K562 (cell line): ENCODE data around the gene SLC44A5.

ENCODE experiments used
- AFF4 ChIP-seq: sonication (generic); formaldehyde crosslinking; IDR thresholded peaks from 2 replicates; pipeline ENCODE4 v1.8.0; 2023; ENCODE audit warnings: mild to moderate bottlenecking, missing genetic modification reagents
- ATF3 ChIP-seq, 2 experiments: fragments of 450-650 bp in 1 of 2; sonication (generic) in 1 of 2; formaldehyde crosslinking in 1 of 2; IDR thresholded peaks in 1 of 2; conservative IDR thresholded peaks in 1 of 2; 2 replicates each; pipeline versions ENCODE4 v1.6.1 to v1.8.1; 2016 to 2023; ENCODE audit warnings: mild to moderate bottlenecking in 2 of 2, moderate library complexity in 2 of 2, inconsistent platforms in 1 of 2, missing genetic modification reagents in 1 of 2
- CEBPB ChIP-seq: fragments of 450-650 bp; IDR thresholded peaks from 2 replicates; pipeline ENCODE4 v1.6.1; 2016; ENCODE audit warnings: missing genetic modification characterization, missing compliant biosample characterization
- DPF2 ChIP-seq: fragments of 450-650 bp; IDR thresholded peaks from 2 replicates; pipeline ENCODE4 v1.6.1; 2016
- HINFP ChIP-seq: fragments of 450-650 bp; conservative IDR thresholded peaks from 2 replicates; pipeline ENCODE4 v1.6.1; 2016; ENCODE audit warnings: missing genetic modification characterization, low read depth, mild to moderate bottlenecking, control low read depth, missing compliant biosample characterization
- ZBTB8A ChIP-seq: fragments of 450-650 bp; IDR thresholded peaks from 2 replicates; pipeline ENCODE4 v1.6.1; 2018; ENCODE audit warnings: mild to moderate bottlenecking, moderate library complexity; ENCODE audit not compliant: partially characterized antibody

GRCh38 chr1:75327395-75327794 is 283.5 kb downstream of the SLC44A5 start:
- TF ChIP-seq ZBTB8A (no peak), HINFP (tag) (no peak), AFF4 (CRISPR knock-in tag) (no peak), CEBPB (tag) (no peak), ATF3 (IDR thresholded peaks at IDR 0.05) (no peak), ATF3 (CRISPR knock-in tag; conservative IDR thresholded peaks at IDR 0.05) (no peak), DPF2 (no peak)
